GM12801 (cell line): ENCODE measurements around the gene ASB6.

Source experiments
- CTCF ChIP-seq: IDR thresholded peaks from one replicate; pipeline ENCODE4 v1.5.1; 2011; ENCODE audit warnings: control low read depth; ENCODE audit not compliant: insufficient read length; ENCODE audit errors: extremely low read depth

ASB6 gene

GRCh38 chr9:129620669-129621295 is 21.2 kb downstream of the ASB6 start, which contains the start of gene C9orf50:
C9orf50 (minus strand) TSS chr9:129621101; CDS start chr9:129620574, 527 bp downstream.
- no peak for TF ChIP-seq CTCF

GRCh38 chr9:129619787-129620668 is 21.9 kb downstream of the ASB6 start:
- TF ChIP-seq CTCF = no peak

GRCh38 chr9:129617167-129617566 is 24.8 kb downstream of the ASB6 start:
- no peak for TF ChIP-seq CTCF

GRCh38 chr9:129615407-129616285 is 26.3 kb downstream of the ASB6 start:
- no peak for TF ChIP-seq CTCF

- TF ChIP-seq CTCF = no peak
These were observed 27.0 kb downstream of the ASB6 start for GRCh38 chr9:129614932-129615331.

GRCh38 chr9:129613520-129614175 is 28.3 kb downstream of the ASB6 start:
- TF ChIP-seq CTCF = no peak
